GM12878 (cell line): ENCODE results near the gene TMEM86A. TPM values are rescaled to one million over a fixed set of nuclear protein-coding genes. Genes with fewer than 3 reads are reported as not detected.
"Not testable (repeated sequence)": the region's sequence is repeated elsewhere in the genome, so short reads cannot be mapped to it uniquely, and the experiment has no call there.

Source experiments
- ATAC-seq: fragments of 200-7000 bp; cut with Tn5 transposase; 3 replicates; pipeline ENCODE4 v1.9.1; 2020; ENCODE audit warnings: mild to moderate bottlenecking, moderate library complexity
- BruUV-seq: library from RNA; stranded (reverse); fragments of 400-500 nt; replicated peaks from 2 replicates; lab custom pipeline; 2021; lab: Mats Ljungman, UMichigan
- CTCF ChIA-PET: fragments of 300-600 bp; sonication (Branson Sonifier 250); formaldehyde crosslinking; extraction: SDS; loops from one replicate; lab custom pipeline; 2021; ENCODE audit warnings: inconsistent platforms; lab: Yijun Ruan, JAX
- POLR2A ChIA-PET: fragments of 350-600 bp; formaldehyde crosslinking; extraction: SDS; loops from one replicate; lab custom pipeline; 2021; ENCODE audit warnings: inconsistent platforms; lab: Charles Lee
- RAD21 ChIA-PET: fragments of 300-600 bp; sonication (Branson Sonifier 250); formaldehyde crosslinking; loops from one replicate; lab custom pipeline; 2023; ENCODE audit warnings: antibody characterized with exemption; ENCODE audit not compliant: unreplicated experiment; lab: Charles Lee
- SMC1A ChIA-PET: fragments of 300-600 bp; sonication (Branson Sonifier 250); formaldehyde crosslinking; loops from one replicate; lab custom pipeline; 2023; ENCODE audit not compliant: unreplicated experiment, uncharacterized antibody; lab: Charles Lee
- DNase-seq: peaks from one replicate; pipeline ENCODE4 v3.0.0-alpha.2; 2011; ENCODE audit warnings: low read depth, low spot score
- FAIRE-seq: peaks from 3 replicates; lab custom pipeline; 2011; peaks lifted over from hg19 to GRCh38; lab: Jason Lieb, UNC
- H2AFZ ChIP-seq: 2 replicates; pipeline ENCODE4 v1.6.0; 2011; ENCODE audit warnings: low read depth, low read length, control low read depth; ENCODE audit not compliant: control insufficient read depth
- H3K27ac ChIP-seq: 2 replicates; pipeline ENCODE4 v1.5.1; 2011; ENCODE audit warnings: control low read depth; ENCODE audit not compliant: control insufficient read depth, insufficient read depth
- H3K27me3 ChIP-seq, 2 experiments: replicated peaks in 1 of 2; 2 replicates each; pipeline versions ENCODE4 v1.6.0 to v1.6.1; 2011; ENCODE audit warnings: low read length in 1 of 2; ENCODE audit not compliant: control insufficient read depth in 2 of 2, insufficient read depth in 2 of 2
- H3K36me3 ChIP-seq, 2 experiments: 2 replicates each; pipeline ENCODE4 v1.5.1; 2011; ENCODE audit warnings: low read length in 1 of 2; ENCODE audit not compliant: control insufficient read depth in 2 of 2, insufficient read depth in 2 of 2
- H3K4me1 ChIP-seq: 2 replicates; pipeline ENCODE4 v1.6.1; 2011; ENCODE audit warnings: mild to moderate bottlenecking, low read length, moderate library complexity, mixed read lengths; ENCODE audit not compliant: control insufficient read depth, insufficient read depth
- H3K4me2 ChIP-seq: 2 replicates; pipeline ENCODE4 v1.6.0; 2011; ENCODE audit warnings: control low read depth; ENCODE audit not compliant: control insufficient read depth, insufficient read depth
- H3K4me3 ChIP-seq: fragments of 200-600 bp; sonication (generic); 2 replicates; pipeline ENCODE4 v1.5.1; 2016
- H3K79me2 ChIP-seq: 2 replicates; pipeline ENCODE4 v1.6.0; 2011; ENCODE audit warnings: low read length; ENCODE audit not compliant: control insufficient read depth, insufficient read depth
- H3K9ac ChIP-seq: 2 replicates; pipeline ENCODE4 v1.8.0; 2011; ENCODE audit warnings: low read length, control low read depth, mixed read lengths; ENCODE audit not compliant: control insufficient read depth, insufficient read depth
- H3K9me3 ChIP-seq: replicated peaks from 3 replicates; pipeline ENCODE4 v1.5.1; 2011; ENCODE audit warnings: mild to moderate bottlenecking, low read length; ENCODE audit not compliant: control insufficient read depth, insufficient read depth
- H4K20me1 ChIP-seq: 2 replicates; pipeline ENCODE4 v1.6.0; 2011; ENCODE audit not compliant: control insufficient read depth, insufficient read depth
- E2F8 ChIP-seq: fragments of 450-650 bp; IDR thresholded peaks from 2 replicates; pipeline ENCODE4 v1.6.1; 2018; ENCODE audit warnings: mild to moderate bottlenecking, low read depth, moderate library complexity; ENCODE audit not compliant: partially characterized antibody
- TARDBP ChIP-seq: IDR thresholded peaks from 2 replicates; pipeline ENCODE4 v1.6.1; 2016; ENCODE audit warnings: borderline replicate concordance
- WGBS: methylation state at CpG from one replicate; pipeline ENCODE4 v1.1.6; 2016; ENCODE audit warnings: low lambda C conversion rate; ENCODE audit not compliant: insufficient replicate concordance, insufficient coverage; ENCODE audit errors: missing lambda C conversion rate; 5-methylcytosine and 5-hydroxymethylcytosine counted together
- in situ Hi-C: fragments of 300-500 bp; cut with MboI; formaldehyde crosslinking; loops from 9 replicates; pipeline ENCODE4 v1.14.3; 2018; ENCODE audit warnings: mixed read lengths
- intact Hi-C: fragments of 100-400 bp; cut with micrococcal nuclease; formaldehyde crosslinking; loops from one replicate; pipeline ENCODE4 v1.14.2; 2022; ENCODE audit not compliant: unreplicated experiment
- polyA plus RNA-seq, 11 experiments: library from polyadenylated mRNA; depleted of rRNA in 4 of 11; unstranded in 6 of 11; stranded (reverse) in 5 of 11; fragments of >200 nt; fragmentation: Nextera tagmentation in 4 of 11; fragmentation: Illumina TruSeq in 1 of 11; extraction: Ambion mirVana in 4 of 11; extraction: Trizol in 1 of 11; gene quantifications; 1 replicate in 1 of 11; 2 replicates in 10 of 11; pipeline versions ENCODE4 v1.2.1 to v1.2.3, GENCODE V29; 2011 to 2016; ENCODE audit warnings: inconsistent platforms in 2 of 11, missing spikeins in 2 of 11, low read depth in 1 of 11
- total RNA-seq, 4 experiments: library from RNA; depleted of rRNA in 3 of 4; stranded (reverse); fragments of >200 nt in 3 of 4; fragmentation: Illumina TruSeq in 1 of 4; extraction: Trizol in 1 of 4; gene quantifications; 2 replicates each; pipeline versions ENCODE4 v1.2.1 to v1.2.3, GENCODE V29; 2013 to 2021

TMEM86A gene
- total and polyA plus RNA-seq, 10 of the 15 experiments (the other 5 are each of a cell fraction or from before 2014, with no cell fraction given) = 0.01 to 0.11 (median 0.06) TPM; not detected in 7

GRCh38 chr11:18684267-18684666 lies 14.3 kb upstream of the TMEM86A start (continued):
- TF ChIP-seq E2F8 = no peak
- TF ChIP-seq TARDBP = no peak

GRCh38 chr11:18691467-18692140 lies 7.0 kb upstream of the TMEM86A start:
- POLR2A ChIA-PET, H2AFZ ChIP-seq, BruUV-seq, DNase-seq, H3K27me3 ChIP-seq, H3K27ac ChIP-seq, H3K4me2 ChIP-seq, H3K4me3 ChIP-seq, H3K79me2 ChIP-seq, H3K4me1 ChIP-seq, H3K36me3 ChIP-seq, FAIRE-seq, ATAC-seq, H3K9ac ChIP-seq, in situ Hi-C loops, H4K20me1 ChIP-seq, intact Hi-C loops, H3K9me3 ChIP-seq, CTCF ChIA-PET: not testable (repeated sequence)
- SMC1A ChIA-PET = interaction anchor here (0.8 kb wide), 1 partner anchor 30 kb away, joined by 4 read pairs; no protein-coding TSS in a partner anchor
- 54% methylated on average over 4 of the region's 4 CpGs for WGBS
- RAD21 ChIA-PET = interaction anchor here (0.9 kb wide), 1 partner anchor 40 kb away, joined by 4 read pairs; no protein-coding TSS in a partner anchor
